IPS-15b (cell line): Measurements from ENCODE around the gene BMP8B.
"Not testable (repeated sequence)": the region's sequence is repeated elsewhere in the genome, so short reads cannot be mapped to it uniquely, and the experiment has no call there.

Source experiments
- H3K27me3 ChIP-seq: one replicate; pipeline ENCODE4 v1.6.1; 2013; ENCODE audit warnings: low read length; ENCODE audit not compliant: control insufficient read depth, insufficient read depth
- H3K36me3 ChIP-seq: one replicate; pipeline ENCODE4 v1.6.1; 2013; ENCODE audit warnings: low read length; ENCODE audit not compliant: control insufficient read depth, insufficient read depth
- H3K4me1 ChIP-seq: one replicate; pipeline ENCODE4 v1.6.1; 2013; ENCODE audit warnings: mild to moderate bottlenecking, low read length; ENCODE audit not compliant: control insufficient read depth, insufficient read depth
- H3K4me3 ChIP-seq: one replicate; pipeline ENCODE4 v1.5.1; 2013; ENCODE audit warnings: low read depth, low read length
- H3K9ac ChIP-seq: one replicate; pipeline ENCODE4 v1.6.1; 2013; ENCODE audit warnings: low read depth, mild to moderate bottlenecking, low read length
- H3K9me3 ChIP-seq: one replicate; pipeline ENCODE4 v1.6.1; 2013; ENCODE audit warnings: mild to moderate bottlenecking, low read length; ENCODE audit not compliant: control insufficient read depth, insufficient read depth

Gene BMP8B

DNA sequence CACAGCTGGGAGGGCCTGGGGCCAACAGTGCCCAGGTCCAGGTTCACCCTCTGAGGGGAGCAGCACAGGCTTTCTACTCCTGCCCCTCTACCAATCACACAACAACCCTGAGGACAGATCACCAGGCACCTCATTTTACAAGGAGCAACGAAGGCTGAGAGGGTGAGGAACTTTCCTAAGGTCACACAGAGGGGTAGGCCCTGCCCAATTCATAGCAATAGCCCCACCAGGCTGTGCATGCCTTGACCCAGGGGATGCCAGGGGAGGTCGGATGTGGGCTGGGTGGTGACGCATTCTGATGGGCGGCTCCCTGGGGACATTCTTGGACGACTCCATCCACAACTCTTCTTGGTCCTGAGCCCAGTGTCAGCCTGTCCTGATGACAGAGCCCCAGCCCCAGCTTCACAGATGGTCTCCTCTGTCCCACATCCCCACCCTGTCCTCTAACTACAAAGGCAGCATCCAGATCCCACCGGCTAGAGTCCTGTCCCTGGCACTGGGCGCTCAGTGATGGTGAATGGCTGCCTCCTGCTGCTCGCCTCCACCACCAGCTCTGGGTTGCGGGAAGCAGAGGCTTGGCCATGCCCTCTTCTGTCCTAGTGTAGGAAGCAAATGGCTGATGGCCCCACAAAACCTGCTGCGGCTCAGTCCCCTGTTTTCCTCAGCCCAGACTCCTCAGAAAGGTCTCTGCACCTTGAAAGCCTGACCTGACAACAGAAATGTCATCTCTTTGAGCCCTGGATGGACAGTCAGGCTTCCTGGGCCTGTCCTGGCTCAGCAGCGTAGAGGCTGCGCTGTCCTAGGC lies 2.2 kb downstream of the BMP8B start:
- H3K9ac ChIP-seq, H3K9me3 ChIP-seq, H3K4me1 ChIP-seq, H3K4me3 ChIP-seq, H3K36me3 ChIP-seq: not testable (repeated sequence)
- peaks cover 60% of the 10 kb centered on the region for H3K27me3 ChIP-seq

DNA sequence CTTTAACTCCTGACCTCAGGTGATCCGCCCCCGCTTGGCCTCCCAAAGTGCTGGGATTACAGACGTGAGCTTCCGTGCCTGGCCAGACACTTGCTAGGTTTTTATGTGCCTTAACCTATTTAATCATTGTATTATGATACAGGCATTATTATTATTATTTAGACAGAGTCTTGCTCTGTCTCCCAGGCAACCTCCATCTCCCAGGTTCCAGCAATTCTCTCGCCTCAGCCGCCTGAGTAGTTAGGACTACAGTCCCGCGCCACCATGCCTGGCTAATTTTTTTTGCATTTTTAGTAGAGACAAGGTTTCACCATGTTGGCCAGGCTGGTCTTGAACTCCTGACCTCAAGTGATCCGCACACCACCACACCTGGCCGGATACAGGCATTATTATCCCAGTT lies 6.0 kb downstream of the BMP8B start:
- not testable (repeated sequence) for H3K4me3 ChIP-seq, H3K9me3 ChIP-seq, H3K9ac ChIP-seq, H3K36me3 ChIP-seq, H3K4me1 ChIP-seq
- H3K27me3 ChIP-seq: peaks cover 53% of the 10 kb centered on the region

- Histone ChIP-seq H3K4me3 (no peak overlapping the region), H3K4me1 (no peaks in the 10 kb centered on the region), H3K36me3 (no peaks in the 10 kb centered on the region), H3K9me3 (no peaks in the 10 kb centered on the region), H3K9ac (no peak overlapping the region), H3K27me3 (peaks cover 47% of the 10 kb centered on the region)
Measured at GRCh38 chr1:39782103-39782502, 6.6 kb downstream of the BMP8B start.

GRCh38 chr1:39781349-39781715 lies 7.3 kb downstream of the BMP8B start:
- H3K4me1 ChIP-seq: no peaks in the 10 kb centered on the region
- no peak overlapping the region for H3K4me3 ChIP-seq
- no peaks in the 10 kb centered on the region for H3K9me3 ChIP-seq
- H3K36me3 ChIP-seq: no peaks in the 10 kb centered on the region
- H3K27me3 ChIP-seq: peaks cover 39% of the 10 kb centered on the region
- H3K9ac ChIP-seq: no peak overlapping the region

DNA sequence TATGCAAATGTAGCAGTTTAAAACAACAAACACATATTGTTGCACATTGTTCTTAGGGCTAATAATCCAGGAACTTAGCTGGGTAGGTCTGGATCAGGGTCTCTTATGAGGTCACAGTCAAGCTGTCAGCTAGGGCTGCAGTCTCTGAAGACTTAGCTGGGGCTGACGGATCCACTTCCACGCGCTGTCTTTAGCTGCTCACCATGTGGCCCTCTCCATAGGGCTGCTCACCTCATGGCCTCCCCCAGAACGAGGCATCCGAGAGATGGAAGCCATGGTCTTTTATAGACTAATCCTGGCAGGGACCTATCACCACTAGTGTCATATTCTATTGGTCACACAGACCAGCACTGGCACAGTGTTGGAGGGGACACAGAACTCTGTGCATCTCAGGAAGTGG lies 8.8 kb downstream of the BMP8B start:
- no peaks in the 10 kb centered on the region for H3K36me3 ChIP-seq
- H3K27me3 ChIP-seq: peaks cover 33% of the 10 kb centered on the region
- no peaks in the 10 kb centered on the region for H3K4me1 ChIP-seq
- no peak overlapping the region for H3K4me3 ChIP-seq
- no peak overlapping the region for H3K9ac ChIP-seq
- no peaks in the 10 kb centered on the region for H3K9me3 ChIP-seq

- H3K9me3 ChIP-seq: no peaks in the 10 kb centered on the region
- no peaks in the 10 kb centered on the region for H3K36me3 ChIP-seq
- no peak overlapping the region for H3K4me3 ChIP-seq
- H3K4me1 ChIP-seq: no peaks in the 10 kb centered on the region
- peaks cover 33% of the 10 kb centered on the region for H3K27me3 ChIP-seq
- no peak overlapping the region for H3K9ac ChIP-seq
Measured at GRCh38 chr1:39779137-39779536, 9.5 kb downstream of the BMP8B start.

- H3K27me3 ChIP-seq: peaks cover 30% of the 10 kb centered on the region
- not testable (repeated sequence) for H3K9me3 ChIP-seq, H3K9ac ChIP-seq, H3K4me3 ChIP-seq, H3K4me1 ChIP-seq, H3K36me3 ChIP-seq
Measured at GRCh38 chr1:39778463-39779099, 10.1 kb downstream of the BMP8B start.

GRCh38 chr1:39777896-39778295 lies 10.8 kb downstream of the BMP8B start:
- H3K27me3 ChIP-seq: peaks cover 23% of the 10 kb centered on the region
- H3K36me3 ChIP-seq, H3K4me3 ChIP-seq, H3K4me1 ChIP-seq, H3K9me3 ChIP-seq, H3K9ac ChIP-seq: not testable (repeated sequence)

DNA sequence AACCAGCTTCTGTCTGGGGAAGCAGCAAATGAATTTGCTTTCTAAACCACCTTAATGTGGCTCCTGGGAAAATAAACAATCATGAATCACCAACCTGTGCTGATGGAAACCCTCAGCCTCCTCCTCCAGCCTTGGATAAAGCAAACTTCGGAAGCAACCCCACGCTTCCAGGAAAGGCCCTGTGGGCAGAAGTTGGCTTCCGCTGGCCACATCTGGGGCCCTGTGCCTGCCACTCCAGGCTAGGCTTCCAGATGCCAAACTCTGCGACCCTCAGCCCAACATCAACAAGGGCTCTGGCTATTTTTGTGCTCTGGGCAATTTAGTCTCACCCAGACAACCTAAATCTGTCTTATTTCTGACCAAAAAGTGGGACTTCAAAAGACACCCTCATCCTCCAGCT lies 11.4 kb downstream of the BMP8B start:
- Histone ChIP-seq H3K4me3 (no peak overlapping the region), H3K36me3 (no peaks in the 10 kb centered on the region), H3K27me3 (peaks cover 23% of the 10 kb centered on the region), H3K9me3 (no peaks in the 10 kb centered on the region), H3K4me1 (no peaks in the 10 kb centered on the region), H3K9ac (no peak overlapping the region)

DNA sequence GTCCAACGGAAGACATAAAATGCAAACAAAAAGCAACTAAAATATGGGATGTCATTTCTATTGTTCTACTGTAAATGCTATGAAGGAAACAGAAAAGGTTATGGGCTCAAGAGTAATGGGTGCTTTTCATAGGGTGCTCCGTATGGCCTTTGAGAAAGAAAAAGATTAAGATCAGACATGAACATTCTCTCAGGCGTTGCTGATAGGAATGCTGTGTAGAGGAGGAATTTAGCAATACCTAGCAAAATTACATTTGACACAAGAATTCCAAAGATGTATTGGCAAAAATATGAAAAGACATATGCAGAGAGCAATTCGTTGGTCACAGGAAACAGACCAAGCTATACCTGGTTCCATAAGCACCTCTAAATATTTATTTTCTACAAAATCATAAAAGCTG lies 11.8 kb downstream of the BMP8B start:
- Histone ChIP-seq H3K9me3 (no peaks in the 10 kb centered on the region), H3K4me1 (no peaks in the 10 kb centered on the region), H3K27me3 (peaks cover 21% of the 10 kb centered on the region), H3K4me3 (no peak overlapping the region), H3K9ac (no peak overlapping the region), H3K36me3 (no peaks in the 10 kb centered on the region)

DNA sequence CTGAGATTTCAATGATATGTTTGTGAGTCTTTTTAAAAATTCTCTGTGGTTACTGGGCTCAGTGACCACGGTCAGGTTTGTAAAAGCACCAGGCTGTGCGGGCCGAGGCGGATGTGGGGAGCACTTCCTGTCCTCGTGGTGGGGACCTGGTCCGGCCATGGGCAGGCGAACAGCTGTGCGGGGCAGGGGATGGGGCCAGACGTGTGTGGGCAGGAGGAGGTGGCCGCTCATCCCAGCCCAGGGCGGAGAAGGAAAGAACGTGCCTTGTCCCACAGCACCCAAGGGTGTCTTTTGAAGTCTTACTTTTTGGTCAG lies 12.3 kb downstream of the BMP8B start:
- Histone ChIP-seq H3K4me1 (no peaks in the 10 kb centered on the region), H3K4me3 (no peak overlapping the region), H3K27me3 (peaks cover 18% of the 10 kb centered on the region), H3K9me3 (no peaks in the 10 kb centered on the region), H3K36me3 (no peaks in the 10 kb centered on the region), H3K9ac (no peak overlapping the region)

DNA sequence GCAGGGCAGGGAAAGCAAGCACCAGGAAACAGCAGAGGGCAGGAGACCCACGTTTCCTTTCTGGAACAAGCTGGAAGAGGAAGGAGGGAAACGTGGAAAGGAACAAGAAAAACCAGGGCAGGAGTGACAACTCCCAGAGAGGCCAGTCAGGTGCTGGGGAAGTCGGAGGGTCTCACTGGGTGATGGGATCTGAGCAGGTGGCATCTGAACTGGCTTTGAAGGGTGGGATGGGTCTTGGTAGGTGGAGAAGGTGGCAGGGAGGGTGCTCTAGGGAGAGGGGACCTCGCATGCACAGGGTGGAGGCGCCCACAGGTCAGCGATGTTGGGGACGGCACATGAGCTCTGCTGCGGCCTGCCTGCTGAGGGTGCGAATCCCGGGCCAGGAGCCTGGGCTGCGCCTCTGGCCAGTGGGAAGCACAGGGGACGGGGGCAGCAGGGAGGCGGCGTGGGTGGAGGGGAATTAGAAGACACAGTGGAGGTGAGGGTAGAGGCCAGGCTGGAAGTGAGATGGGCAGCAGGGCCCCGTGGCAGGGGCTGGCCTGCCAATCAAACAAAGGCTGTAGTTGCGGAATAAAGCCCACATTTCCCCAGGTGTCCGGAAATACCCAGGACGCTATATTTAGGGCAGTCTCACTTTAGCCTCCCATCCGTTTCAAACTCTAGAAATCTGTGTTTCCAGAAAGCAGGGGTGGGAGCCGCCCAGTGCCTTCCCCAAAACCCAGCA lies 12.8 kb downstream of the BMP8B start:
- H3K4me1 ChIP-seq, H3K9ac ChIP-seq, H3K4me3 ChIP-seq, H3K36me3 ChIP-seq, H3K9me3 ChIP-seq: not testable (repeated sequence)
- peaks cover 13% of the 10 kb centered on the region for H3K27me3 ChIP-seq
